Loucy (cell line): Measurements from ENCODE around the gene SPRR1B.

ENCODE experiments used
- H2AFZ ChIP-seq: fragments of 200-600 bp; sonication (generic); 2 replicates; pipeline ENCODE4 v1.6.0; 2016; ENCODE audit warnings: antibody characterized with exemption, mild to moderate bottlenecking, low read length, moderate library complexity
- H3F3A ChIP-seq: fragments of 200-600 bp; 2 replicates; pipeline ENCODE4 v1.6.0; 2016; ENCODE audit warnings: antibody characterized with exemption, low read depth, mild to moderate bottlenecking
- H3K27me3 ChIP-seq: fragments of 200-600 bp; sonication (generic); 2 replicates; pipeline ENCODE4 v1.6.1; 2014; ENCODE audit warnings: low read length, mild to moderate bottlenecking; ENCODE audit not compliant: insufficient read depth, poor library complexity, severe bottlenecking
- H3K36me3 ChIP-seq: fragments of 200-600 bp; sonication (generic); 2 replicates; pipeline ENCODE4 v1.6.1; 2016; ENCODE audit warnings: low read length; ENCODE audit not compliant: insufficient read depth
- H3K4me1 ChIP-seq: fragments of 200-600 bp; sonication (generic); 2 replicates; pipeline ENCODE4 v1.5.1; 2014; ENCODE audit warnings: low read length, mild to moderate bottlenecking; ENCODE audit not compliant: insufficient read depth, poor library complexity, severe bottlenecking
- H3K4me2 ChIP-seq: fragments of 200-600 bp; sonication (generic); 2 replicates; pipeline ENCODE4 v1.6.0; 2014; ENCODE audit warnings: antibody characterized with exemption, low read length, low read depth, mild to moderate bottlenecking; ENCODE audit not compliant: poor library complexity, severe bottlenecking
- H3K4me3 ChIP-seq: fragments of 200-600 bp; sonication (generic); 2 replicates; pipeline ENCODE4 v1.5.1; 2014; ENCODE audit warnings: low read length, mild to moderate bottlenecking, mixed read lengths; ENCODE audit not compliant: poor library complexity, severe bottlenecking
- H3K79me2 ChIP-seq: fragments of 200-600 bp; sonication (generic); 2 replicates; pipeline ENCODE4 v1.6.1; 2014; ENCODE audit warnings: low read length; ENCODE audit not compliant: insufficient read depth
- H3K9ac ChIP-seq: fragments of 200-600 bp; sonication (generic); 2 replicates; pipeline ENCODE4 v1.6.0; 2014; ENCODE audit warnings: mild to moderate bottlenecking, low read depth, low read length, moderate library complexity; ENCODE audit not compliant: poor library complexity, severe bottlenecking
- H3K9me2 ChIP-seq: fragments of 200-600 bp; sonication (generic); replicated peaks from 2 replicates; pipeline ENCODE4 v1.6.1; 2016; ENCODE audit warnings: low read depth, low read length, mixed read lengths
- H3K9me3 ChIP-seq: fragments of 200-600 bp; sonication (generic); 2 replicates; pipeline ENCODE4 v1.6.1; 2014; ENCODE audit warnings: mild to moderate bottlenecking, antibody characterized with exemption, low read length, low read depth; ENCODE audit not compliant: insufficient read depth
- H4K20me1 ChIP-seq: fragments of 200-600 bp; sonication (generic); 2 replicates; pipeline ENCODE4 v1.6.0; 2014; ENCODE audit warnings: antibody characterized with exemption, low read length, mild to moderate bottlenecking; ENCODE audit not compliant: insufficient read depth, poor library complexity, severe bottlenecking
- EZH2phosphoT487 ChIP-seq: fragments of 200-600 bp; IDR thresholded peaks from 2 replicates; pipeline ENCODE4 v1.6.1; 2018; ENCODE audit warnings: antibody characterized with exemption, mild to moderate bottlenecking, moderate library complexity, borderline replicate concordance
- TF ChIP-seq, protein P1 (sequence below): fragments of 200-600 bp; sonication (generic); conservative IDR thresholded peaks from 2 replicates; pipeline ENCODE4 v1.5.1; 2014; ENCODE audit warnings: mild to moderate bottlenecking, antibody characterized with exemption, low read length

Gene SPRR1B

DNA sequence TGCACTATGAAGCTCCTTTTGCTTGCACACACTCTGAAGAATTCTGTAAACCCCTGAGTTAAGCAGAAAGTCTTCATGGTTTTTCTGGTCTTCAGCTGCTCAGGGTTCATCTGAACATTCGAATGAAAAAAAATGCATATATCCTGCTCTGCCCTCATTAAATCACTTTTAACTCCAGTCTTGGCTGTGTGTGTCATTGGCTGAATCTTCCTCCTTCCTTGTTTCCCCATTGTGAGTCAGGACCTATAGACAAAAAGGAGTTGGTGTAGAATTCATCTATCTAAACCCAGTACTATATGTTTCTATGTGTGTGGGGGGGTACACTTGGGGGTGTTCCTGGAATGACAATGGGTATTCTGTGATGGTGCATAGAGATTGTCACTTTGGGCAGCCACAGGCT, 6.6 kb upstream of the SPRR1B start:
- TF ChIP-seq EZH2phosphoT487, result no peak
- TF ChIP-seq, protein P1, sequence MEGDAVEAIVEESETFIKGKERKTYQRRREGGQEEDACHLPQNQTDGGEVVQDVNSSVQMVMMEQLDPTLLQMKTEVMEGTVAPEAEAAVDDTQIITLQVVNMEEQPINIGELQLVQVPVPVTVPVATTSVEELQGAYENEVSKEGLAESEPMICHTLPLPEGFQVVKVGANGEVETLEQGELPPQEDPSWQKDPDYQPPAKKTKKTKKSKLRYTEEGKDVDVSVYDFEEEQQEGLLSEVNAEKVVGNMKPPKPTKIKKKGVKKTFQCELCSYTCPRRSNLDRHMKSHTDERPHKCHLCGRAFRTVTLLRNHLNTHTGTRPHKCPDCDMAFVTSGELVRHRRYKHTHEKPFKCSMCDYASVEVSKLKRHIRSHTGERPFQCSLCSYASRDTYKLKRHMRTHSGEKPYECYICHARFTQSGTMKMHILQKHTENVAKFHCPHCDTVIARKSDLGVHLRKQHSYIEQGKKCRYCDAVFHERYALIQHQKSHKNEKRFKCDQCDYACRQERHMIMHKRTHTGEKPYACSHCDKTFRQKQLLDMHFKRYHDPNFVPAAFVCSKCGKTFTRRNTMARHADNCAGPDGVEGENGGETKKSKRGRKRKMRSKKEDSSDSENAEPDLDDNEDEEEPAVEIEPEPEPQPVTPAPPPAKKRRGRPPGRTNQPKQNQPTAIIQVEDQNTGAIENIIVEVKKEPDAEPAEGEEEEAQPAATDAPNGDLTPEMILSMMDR, result no peak
- H3K79me2 ChIP-seq, result no peaks in the 10 kb centered on the region

DNA sequence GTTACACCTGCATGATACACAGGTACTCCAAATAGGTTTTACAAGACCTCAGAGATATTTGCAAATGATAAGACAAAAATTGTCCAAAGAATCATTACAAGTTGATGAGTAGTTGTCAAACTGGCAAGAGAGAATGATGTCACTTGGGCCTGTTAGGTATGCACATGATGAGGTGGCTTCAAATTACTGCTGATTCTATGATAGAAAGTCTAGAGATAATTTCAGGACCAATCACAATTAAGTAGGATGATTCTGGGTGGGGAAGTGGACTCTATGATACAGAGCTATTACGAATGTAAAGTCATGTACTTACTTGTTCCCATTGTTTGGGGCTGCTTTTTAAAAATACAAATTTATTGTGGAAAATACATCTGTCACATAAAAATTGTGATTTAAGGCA, 5.2 kb upstream of the SPRR1B start:
- Histone ChIP-seq H3K36me3 (no peaks in the 10 kb centered on the region), H3K9me3 (no peaks in the 10 kb centered on the region), H3K4me2 (no peak overlapping the region), H3K4me3 (no peak overlapping the region), H3K9me2 (no peaks in the 10 kb centered on the region), H3F3A (no peaks in the 10 kb centered on the region), H4K20me1 (no peaks in the 10 kb centered on the region), H3K9ac (no peak overlapping the region), H2AFZ (no peak overlapping the region), H3K27me3 (no peaks in the 10 kb centered on the region), H3K79me2 (no peaks in the 10 kb centered on the region), H3K4me1 (no peaks in the 10 kb centered on the region)
- TF ChIP-seq EZH2phosphoT487, result no peak
- TF ChIP-seq, protein P1, result no peak

More for the DNA sequence above, 6.6 kb upstream of the SPRR1B start:
- Histone ChIP-seq H2AFZ (no peak overlapping the region), H3K9me2 (no peaks in the 10 kb centered on the region), H3K4me2 (no peak overlapping the region), H4K20me1 (no peaks in the 10 kb centered on the region), H3K36me3 (no peaks in the 10 kb centered on the region), H3K4me3 (no peak overlapping the region), H3K27me3 (no peaks in the 10 kb centered on the region), H3K9me3 (no peaks in the 10 kb centered on the region), H3F3A (no peaks in the 10 kb centered on the region), H3K4me1 (no peaks in the 10 kb centered on the region), H3K9ac (no peak overlapping the region)

DNA sequence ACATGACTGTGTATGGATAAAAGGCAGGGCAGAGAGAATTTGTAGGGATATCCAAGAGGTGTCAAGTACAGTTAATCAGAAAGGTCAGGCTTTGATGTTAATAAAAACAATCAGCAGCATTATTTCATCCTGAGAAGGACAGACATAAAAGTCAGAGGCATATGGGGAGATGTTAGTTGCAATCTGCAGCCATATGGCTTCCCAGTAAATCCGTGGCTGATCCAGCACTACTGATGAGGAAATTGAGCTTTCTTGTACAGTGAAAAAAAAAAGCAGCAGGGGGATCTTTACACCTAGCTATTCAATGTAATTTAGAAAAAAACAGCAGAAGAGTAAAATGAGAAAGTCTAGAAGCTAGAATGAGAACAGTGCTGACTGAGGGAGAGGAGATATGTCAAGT, 2.2 kb upstream of the SPRR1B start:
- Histone ChIP-seq H3K79me2 (no peaks in the 10 kb centered on the region), H3K4me1 (no peaks in the 10 kb centered on the region), H2AFZ (no peak overlapping the region), H3K27me3 (no peaks in the 10 kb centered on the region), H3K36me3 (no peaks in the 10 kb centered on the region), H3K9ac (no peak overlapping the region), H3K9me2 (no peaks in the 10 kb centered on the region), H4K20me1 (no peaks in the 10 kb centered on the region), H3K9me3 (no peaks in the 10 kb centered on the region), H3K4me3 (no peak overlapping the region), H3K4me2 (no peak overlapping the region), H3F3A (no peaks in the 10 kb centered on the region)
- TF ChIP-seq, protein P1, result no peak
